Calu3 (cell line): ENCODE measurements around the gene RAB11FIP5. TPM values are rescaled to one million over a fixed set of nuclear protein-coding genes. Genes with fewer than 3 reads are reported as not detected.

Experiments used
- BruUV-seq: library from RNA; stranded (reverse); fragments of 400-500 nt; replicated peaks from 2 replicates; lab custom pipeline; 2021; lab: Mats Ljungman, UMichigan
- CTCF ChIA-PET: fragments of 300-600 bp; sonication (Branson Sonifier 250); formaldehyde crosslinking; loops from one replicate; lab custom pipeline; 2022; ENCODE audit warnings: antibody characterized with exemption; lab: Charles Lee
- DNase-seq: peaks from one replicate; pipeline ENCODE4 v3.0.0; 2022
- H3K27ac Mint-ChIP-seq: one replicate; pipeline ENCODE4 v1.8.0; 2022; ENCODE audit warnings: mixed read lengths; ENCODE audit not compliant: unreplicated experiment
- H3K27me3 Mint-ChIP-seq: one replicate; pipeline ENCODE4 v1.8.0; 2022; ENCODE audit warnings: mixed read lengths; ENCODE audit not compliant: unreplicated experiment
- H3K36me3 Mint-ChIP-seq: one replicate; pipeline ENCODE4 v1.8.0; 2022; ENCODE audit warnings: mild to moderate bottlenecking, moderate library complexity, mixed read lengths; ENCODE audit not compliant: insufficient read depth, unreplicated experiment
- H3K4me1 Mint-ChIP-seq: one replicate; pipeline ENCODE4 v1.8.0; 2022; ENCODE audit warnings: mild to moderate bottlenecking, low read depth, mixed read lengths; ENCODE audit not compliant: unreplicated experiment
- H3K4me3 Mint-ChIP-seq: one replicate; pipeline ENCODE4 v1.8.0; 2022; ENCODE audit warnings: mild to moderate bottlenecking, low read depth, moderate library complexity, mixed read lengths; ENCODE audit not compliant: unreplicated experiment
- H3K9me3 Mint-ChIP-seq: one replicate; pipeline ENCODE4 v1.8.0; 2022; ENCODE audit warnings: low read depth, mixed read lengths; ENCODE audit not compliant: unreplicated experiment
- intact Hi-C: fragments of 100-400 bp; cut with micrococcal nuclease; formaldehyde crosslinking; loops from one replicate; pipeline ENCODE4 v1.10.0; 2022; ENCODE audit not compliant: unreplicated experiment
- total RNA-seq: library from RNA; stranded (reverse); gene quantifications from 2 replicates; pipeline ENCODE4 v1.2.3, GENCODE V29; 2022
- TF ChIP-seq, protein P1 (sequence below): fragments of 200-600 bp; IDR thresholded peaks from one replicate; pipeline ENCODE4 v1.8.0; 2022; ENCODE audit warnings: antibody characterized with exemption; ENCODE audit not compliant: unreplicated experiment

RAB11FIP5 gene
- total RNA-seq, 1 experiment from 2014 or later: 20.2 TPM

DNA sequence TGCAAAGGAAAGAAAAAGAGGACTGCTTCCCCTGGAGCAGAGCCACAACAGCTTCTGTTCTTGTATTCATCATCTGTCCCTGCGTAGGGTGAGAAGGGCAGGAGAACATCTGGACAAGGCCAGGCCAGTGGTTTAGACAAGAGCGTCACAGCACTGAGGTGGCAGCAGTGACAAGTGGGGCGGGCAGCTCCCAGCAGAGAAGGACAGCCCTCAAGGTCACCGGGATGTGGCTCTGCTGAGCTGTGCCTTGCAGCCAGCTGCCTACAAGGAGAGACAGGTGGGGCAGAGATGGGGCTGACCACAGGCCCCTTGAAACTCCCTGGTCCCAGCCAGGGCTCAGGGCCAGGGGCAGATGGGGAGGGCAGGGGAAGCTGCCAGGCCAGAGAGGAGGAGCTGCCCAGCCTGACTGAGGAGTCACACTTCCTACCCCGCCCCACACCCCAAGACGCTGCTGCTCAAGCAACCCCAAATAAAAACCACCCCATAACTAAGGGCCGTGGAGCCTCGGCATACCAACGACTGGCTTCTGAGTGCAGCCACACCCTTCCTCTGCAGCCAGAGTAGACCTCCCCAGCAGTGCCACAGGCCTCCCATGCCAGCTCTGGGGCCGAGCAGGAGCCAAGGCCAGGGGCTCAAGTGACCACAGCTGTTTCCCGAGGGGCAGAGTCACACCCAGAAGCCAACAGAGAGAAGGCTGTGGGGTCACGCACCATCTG lies 5.4 kb downstream of the RAB11FIP5 start:
- H3K4me3 Mint-ChIP-seq: no peak overlapping the region
- DNase-seq: no peak
- H3K27ac Mint-ChIP-seq: no peak overlapping the region
- TF ChIP-seq, protein P1, sequence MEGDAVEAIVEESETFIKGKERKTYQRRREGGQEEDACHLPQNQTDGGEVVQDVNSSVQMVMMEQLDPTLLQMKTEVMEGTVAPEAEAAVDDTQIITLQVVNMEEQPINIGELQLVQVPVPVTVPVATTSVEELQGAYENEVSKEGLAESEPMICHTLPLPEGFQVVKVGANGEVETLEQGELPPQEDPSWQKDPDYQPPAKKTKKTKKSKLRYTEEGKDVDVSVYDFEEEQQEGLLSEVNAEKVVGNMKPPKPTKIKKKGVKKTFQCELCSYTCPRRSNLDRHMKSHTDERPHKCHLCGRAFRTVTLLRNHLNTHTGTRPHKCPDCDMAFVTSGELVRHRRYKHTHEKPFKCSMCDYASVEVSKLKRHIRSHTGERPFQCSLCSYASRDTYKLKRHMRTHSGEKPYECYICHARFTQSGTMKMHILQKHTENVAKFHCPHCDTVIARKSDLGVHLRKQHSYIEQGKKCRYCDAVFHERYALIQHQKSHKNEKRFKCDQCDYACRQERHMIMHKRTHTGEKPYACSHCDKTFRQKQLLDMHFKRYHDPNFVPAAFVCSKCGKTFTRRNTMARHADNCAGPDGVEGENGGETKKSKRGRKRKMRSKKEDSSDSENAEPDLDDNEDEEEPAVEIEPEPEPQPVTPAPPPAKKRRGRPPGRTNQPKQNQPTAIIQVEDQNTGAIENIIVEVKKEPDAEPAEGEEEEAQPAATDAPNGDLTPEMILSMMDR: no peak
- intact Hi-C loops: no loop called here
- H3K9me3 Mint-ChIP-seq: no peaks in the 10 kb centered on the region
- H3K36me3 Mint-ChIP-seq: peaks cover 25% of the 10 kb centered on the region
- no peaks in the 10 kb centered on the region for H3K27me3 Mint-ChIP-seq
- H3K4me1 Mint-ChIP-seq: peaks cover 38% of the 10 kb centered on the region
- CTCF ChIA-PET: interaction anchor here (0.6 to 1.2 kb wide), 2 partner anchors 11 to 144 kb away, joined by 3 to 5 read pairs; no protein-coding TSS in a partner anchor
- no TSS peak for BruUV-seq

DNA sequence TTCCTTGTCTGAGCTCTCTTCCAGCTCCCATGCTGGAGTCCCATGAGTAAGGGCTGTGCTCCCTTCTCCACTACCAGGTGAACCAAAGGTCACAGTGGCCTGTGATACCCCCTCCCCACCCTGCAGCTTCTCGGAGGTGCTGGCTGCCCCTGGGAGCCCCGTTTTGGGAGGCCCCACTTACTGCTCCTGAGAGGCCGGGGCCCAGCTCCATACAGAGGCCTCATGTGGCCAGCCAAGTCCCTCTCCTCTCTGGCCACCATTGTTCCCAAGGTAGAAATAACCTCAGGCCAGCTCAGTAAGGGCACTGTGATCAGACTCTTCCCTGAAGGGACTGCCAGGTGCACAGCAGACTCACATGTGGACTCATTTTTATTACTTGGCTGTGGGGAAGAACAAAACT lies 6.0 kb downstream of the RAB11FIP5 start:
- Mint-ChIP-seq H3K27ac (no peak overlapping the region), H3K4me1 (peaks cover 38% of the 10 kb centered on the region), H3K27me3 (no peaks in the 10 kb centered on the region), H3K9me3 (no peaks in the 10 kb centered on the region), H3K36me3 (peaks cover 19% of the 10 kb centered on the region), H3K4me3 (no peak overlapping the region)
- intact Hi-C loops: no loop called here
- DNase-seq: no peak
- CTCF ChIA-PET: interaction anchor here (0.6 to 1.2 kb wide), 2 partner anchors 11 to 144 kb away, joined by 3 to 5 read pairs; no protein-coding TSS in a partner anchor
- no TSS peak for BruUV-seq
- TF ChIP-seq, protein P1: no peak

DNA sequence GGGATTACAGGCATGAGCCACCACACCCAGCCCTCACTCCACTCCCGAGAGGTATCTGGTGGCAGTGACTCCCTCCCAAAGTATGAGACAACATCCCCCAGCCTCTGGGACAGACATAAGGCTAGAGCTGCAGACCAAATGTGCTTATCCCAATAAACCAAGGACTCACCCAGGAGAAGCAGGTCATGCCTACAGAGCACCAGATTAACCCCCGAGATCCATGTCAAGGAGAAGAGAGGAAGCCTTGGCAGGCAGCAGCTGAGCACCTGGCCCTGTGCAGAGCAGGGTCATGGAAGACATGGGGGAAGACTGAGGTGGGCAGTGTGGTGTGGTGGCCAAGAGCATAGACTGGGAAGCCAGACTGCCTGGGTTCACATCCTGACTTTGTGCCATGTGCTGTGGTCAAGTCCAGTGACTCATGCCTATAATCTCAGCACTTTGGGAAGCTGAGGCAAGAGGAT lies 7.2 kb downstream of the RAB11FIP5 start:
- DNase-seq: no peak
- no peak overlapping the region for H3K27ac Mint-ChIP-seq
- TF ChIP-seq, protein P1: no peak
- BruUV-seq: no TSS peak
- H3K4me3 Mint-ChIP-seq: no peak overlapping the region
- CTCF ChIA-PET: no interaction called here
- intact Hi-C loops: no loop called here
- H3K36me3 Mint-ChIP-seq: peaks cover 9% of the 10 kb centered on the region
- H3K9me3 Mint-ChIP-seq: no peaks in the 10 kb centered on the region
- peaks cover 32% of the 10 kb centered on the region for H3K4me1 Mint-ChIP-seq
- no peaks in the 10 kb centered on the region for H3K27me3 Mint-ChIP-seq

DNA sequence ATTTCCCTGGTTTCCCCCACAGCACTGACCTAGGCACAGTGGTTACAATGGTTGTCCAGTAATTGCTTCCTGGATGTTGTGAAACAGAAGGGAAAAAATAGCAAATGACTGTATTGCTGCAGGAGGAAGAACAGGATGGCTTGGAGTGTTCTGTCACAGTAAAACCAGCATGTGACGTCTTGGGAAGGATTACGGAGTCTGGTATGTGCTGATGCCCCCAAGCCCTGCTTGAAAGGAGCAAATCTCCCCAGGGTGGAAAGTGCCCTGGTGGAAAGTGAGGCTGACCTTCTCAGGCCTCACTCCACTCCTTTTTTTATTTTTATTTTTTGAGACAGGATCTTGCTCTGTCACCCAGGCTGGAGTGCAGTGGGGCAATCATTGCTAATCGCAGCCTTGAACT lies 7.8 kb downstream of the RAB11FIP5 start:
- no TSS peak for BruUV-seq
- peaks cover 25% of the 10 kb centered on the region for H3K4me1 Mint-ChIP-seq
- H3K4me3 Mint-ChIP-seq: no peak overlapping the region
- CTCF ChIA-PET: no interaction called here
- peaks cover 11% of the 10 kb centered on the region for H3K36me3 Mint-ChIP-seq
- H3K9me3 Mint-ChIP-seq: no peaks in the 10 kb centered on the region
- H3K27ac Mint-ChIP-seq: no peak overlapping the region
- DNase-seq: no peak
- TF ChIP-seq, protein P1: no peak
- no peaks in the 10 kb centered on the region for H3K27me3 Mint-ChIP-seq
- intact Hi-C loops: no loop called here
